Central memory CD8-positive, alpha-beta T cell (primary cell): ENCODE results near the gene WDR45.

Experiments
- ATAC-seq: fragments of 150-1000 bp; cut with Tn5 transposase; replicated peaks from 2 replicates; pipeline ENCODE4 v1.10.0; 2022; ENCODE audit warnings: mild to moderate bottlenecking, moderate FRiP score, moderate number of reproducible peaks; ENCODE audit not compliant: poor library complexity, severe bottlenecking; ENCODE audit errors: extremely low read depth
- DNase-seq, 2 donors: peaks; one replicate each; pipeline ENCODE4 v3.0.0; 2021; ENCODE audit warnings: low spot score in 2 of 2
- H3K27ac Mint-ChIP-seq: one replicate; pipeline ENCODE4 v1.8.0; 2022; ENCODE audit warnings: low read depth, mild to moderate bottlenecking, moderate library complexity, mixed read lengths
- H3K27me3 Mint-ChIP-seq: one replicate; pipeline ENCODE4 v1.8.0; 2022; ENCODE audit warnings: mixed read lengths
- H3K36me3 Mint-ChIP-seq: one replicate; pipeline ENCODE4 v1.8.0; 2022; ENCODE audit warnings: mild to moderate bottlenecking, moderate library complexity, mixed read lengths; ENCODE audit not compliant: insufficient read depth
- H3K4me1 Mint-ChIP-seq: one replicate; pipeline ENCODE4 v1.8.0; 2022; ENCODE audit warnings: mixed read lengths
- H3K4me3 Mint-ChIP-seq: one replicate; pipeline ENCODE4 v1.8.0; 2022; ENCODE audit warnings: mild to moderate bottlenecking, moderate library complexity, mixed read lengths
- H3K9me3 Mint-ChIP-seq: one replicate; pipeline ENCODE4 v1.8.0; 2022; ENCODE audit warnings: mixed read lengths

WDR45 gene

GRCh38 chrX:49103637-49104036, 23.9 kb upstream of the WDR45 start:
- Mint-ChIP-seq H3K27me3 (no peaks in the 10 kb centered on the region), H3K36me3 (peaks cover 20% of the 10 kb centered on the region), H3K4me3 (no peak overlapping the region), H3K4me1 (peaks cover 8% of the 10 kb centered on the region), H3K9me3 (no peaks in the 10 kb centered on the region), H3K27ac (no peak overlapping the region)
- no peak for ATAC-seq
- DNase-seq: no peak

GRCh38 chrX:49102190-49102589, 22.5 kb upstream of the WDR45 start:
- peaks cover 12% of the 10 kb centered on the region for H3K36me3 Mint-ChIP-seq
- no peak for ATAC-seq
- peak overlapping the region; percentile 79 for H3K4me3 Mint-ChIP-seq
- no peaks in the 10 kb centered on the region for H3K9me3 Mint-ChIP-seq
- no peak overlapping the region for H3K27ac Mint-ChIP-seq
- no peaks in the 10 kb centered on the region for H3K27me3 Mint-ChIP-seq
- DNase-seq: no peak
- H3K4me1 Mint-ChIP-seq: peaks cover 8% of the 10 kb centered on the region

- no peaks in the 10 kb centered on the region for H3K27me3 Mint-ChIP-seq
- DNase-seq (no peak), ATAC-seq (no peak)
- peak overlapping the region; percentile 61 for H3K27ac Mint-ChIP-seq
- H3K9me3 Mint-ChIP-seq: no peaks in the 10 kb centered on the region
- H3K4me3 Mint-ChIP-seq: peak overlapping the region; percentile 79
- H3K36me3 Mint-ChIP-seq: peaks cover 12% of the 10 kb centered on the region
- H3K4me1 Mint-ChIP-seq: peaks cover 8% of the 10 kb centered on the region
These were observed 21.9 kb upstream of the WDR45 start for GRCh38 chrX:49101629-49101984.

- Mint-ChIP-seq H3K4me3 (peak overlapping the region; percentile 79), H3K9me3 (no peaks in the 10 kb centered on the region), H3K4me1 (peaks cover 8% of the 10 kb centered on the region), H3K36me3 (peaks cover 10% of the 10 kb centered on the region), H3K27ac (peak overlapping the region; percentile 61), H3K27me3 (no peaks in the 10 kb centered on the region)
- DNase-seq (peak; percentile 70 to 80), ATAC-seq (peak; percentile 84)
These were observed 21.3 kb upstream of the WDR45 start for GRCh38 chrX:49100704-49101628.

GRCh38 chrX:49096419-49096818, 16.7 kb upstream of the WDR45 start:
- H3K27me3 Mint-ChIP-seq: no peaks in the 10 kb centered on the region
- DNase-seq: no peak
- no peak for ATAC-seq
- H3K36me3 Mint-ChIP-seq: peaks cover 7% of the 10 kb centered on the region
- H3K27ac Mint-ChIP-seq: no peak overlapping the region
- H3K4me1 Mint-ChIP-seq: peaks cover 6% of the 10 kb centered on the region
- no peak overlapping the region for H3K4me3 Mint-ChIP-seq
- no peaks in the 10 kb centered on the region for H3K9me3 Mint-ChIP-seq

- no peak overlapping the region for H3K27ac Mint-ChIP-seq
These were observed 9.9 kb upstream of the WDR45 start for GRCh38 chrX:49089553-49089952.

GRCh38 chrX:49082271-49082871, 2.7 kb upstream of the WDR45 start:
- no peak for ATAC-seq
- Mint-ChIP-seq H3K36me3 (peaks cover 8% of the 10 kb centered on the region), H3K4me3 (peak overlapping the region; percentile 12), H3K4me1 (peaks cover 13% of the 10 kb centered on the region), H3K27me3 (no peaks in the 10 kb centered on the region), H3K27ac (no peak overlapping the region), H3K9me3 (no peaks in the 10 kb centered on the region)
- DNase-seq: no peak

More at GRCh38 chrX:49089553-49089952, 9.9 kb upstream of the WDR45 start:
- Mint-ChIP-seq H3K36me3 (no peaks in the 10 kb centered on the region), H3K4me3 (no peak overlapping the region), H3K27me3 (no peaks in the 10 kb centered on the region), H3K4me1 (no peaks in the 10 kb centered on the region), H3K9me3 (no peaks in the 10 kb centered on the region)
- DNase-seq (no peak), ATAC-seq (no peak)

GRCh38 chrX:49077941-49078340, 1.7 kb downstream of the WDR45 start:
- Mint-ChIP-seq H3K27ac (no peak overlapping the region), H3K36me3 (peaks cover 16% of the 10 kb centered on the region), H3K9me3 (no peaks in the 10 kb centered on the region), H3K27me3 (no peaks in the 10 kb centered on the region), H3K4me3 (no peak overlapping the region), H3K4me1 (peaks cover 23% of the 10 kb centered on the region)
- DNase-seq (no peak), ATAC-seq (no peak)

GRCh38 chrX:49075347-49075746, 4.3 kb downstream of the WDR45 start:
- no peak for ATAC-seq
- Mint-ChIP-seq H3K27ac (no peak overlapping the region), H3K4me3 (no peak overlapping the region), H3K4me1 (peaks cover 26% of the 10 kb centered on the region), H3K9me3 (no peaks in the 10 kb centered on the region), H3K36me3 (peaks cover 18% of the 10 kb centered on the region), H3K27me3 (no peaks in the 10 kb centered on the region)
- no peak for DNase-seq

GRCh38 chrX:49073601-49074575, 5.8 kb downstream of the WDR45 start, which contains the start of gene PRAF2:
Gene PRAF2 (minus strand): TSS chrX:49074002. CDS start chrX:49073987, 15 bp downstream.
- DNase-seq: peak; percentile 68 to 86
- H3K27ac Mint-ChIP-seq: peak within 1 kb of the TSS; percentile 96
- ATAC-seq: peak; percentile 94
- peaks cover 18% of the 10 kb centered on the region for H3K4me1 Mint-ChIP-seq
- H3K9me3 Mint-ChIP-seq: no peaks in the 10 kb centered on the region
- H3K4me3 Mint-ChIP-seq: peak within 1 kb of the TSS; percentile 84
- peaks cover 12% of the 10 kb centered on the region for H3K36me3 Mint-ChIP-seq
- no peaks in the 10 kb centered on the region for H3K27me3 Mint-ChIP-seq

- Mint-ChIP-seq H3K9me3 (no peaks in the 10 kb centered on the region), H3K27ac (peak overlapping the region; percentile 96), H3K4me1 (peaks cover 13% of the 10 kb centered on the region), H3K27me3 (no peaks in the 10 kb centered on the region), H3K4me3 (peak overlapping the region; percentile 84), H3K36me3 (peaks cover 10% of the 10 kb centered on the region)
- ATAC-seq: no peak
- no peak for DNase-seq
These were observed 7.0 kb downstream of the WDR45 start for GRCh38 chrX:49072712-49073095.
